K562 (cell line): ENCODE data around the gene ETS1.

Source experiments
- PTBP1 ChIP-seq: fragments of 200-400 bp; formaldehyde crosslinking; IDR thresholded peaks from 2 replicates; pipeline ENCODE4 v1.6.1; 2017; ENCODE audit warnings: low read depth, low read length
- ZBTB17 ChIP-seq: fragments of 450-650 bp; formaldehyde crosslinking; IDR thresholded peaks from 2 replicates; pipeline ENCODE4 v1.4.0; 2020; ENCODE audit warnings: mild to moderate bottlenecking
- ZFP91 ChIP-seq: sonication (generic); formaldehyde crosslinking; IDR thresholded peaks from 2 replicates; pipeline ENCODE4 v1.8.0; 2022; ENCODE audit warnings: mild to moderate bottlenecking, missing genetic modification reagents
- TF ChIP-seq, protein P1 (sequence below): sonication (generic); formaldehyde crosslinking; IDR thresholded peaks from 2 replicates; pipeline ENCODE4 v1.8.1; 2023; ENCODE audit warnings: mild to moderate bottlenecking, missing genetic modification reagents
- TF ChIP-seq, protein P2 (sequence below): sonication (generic); formaldehyde crosslinking; IDR thresholded peaks from 2 replicates; pipeline ENCODE4 v1.5.0; 2020; ENCODE audit warnings: missing genetic modification reagents

- no peak for TF ChIP-seq PTBP1
- no peak for TF ChIP-seq ZBTB17 (CRISPR knock-in tag)
- no peak for TF ChIP-seq ZFP91 (CRISPR knock-in tag)
- TF ChIP-seq, protein P1, sequence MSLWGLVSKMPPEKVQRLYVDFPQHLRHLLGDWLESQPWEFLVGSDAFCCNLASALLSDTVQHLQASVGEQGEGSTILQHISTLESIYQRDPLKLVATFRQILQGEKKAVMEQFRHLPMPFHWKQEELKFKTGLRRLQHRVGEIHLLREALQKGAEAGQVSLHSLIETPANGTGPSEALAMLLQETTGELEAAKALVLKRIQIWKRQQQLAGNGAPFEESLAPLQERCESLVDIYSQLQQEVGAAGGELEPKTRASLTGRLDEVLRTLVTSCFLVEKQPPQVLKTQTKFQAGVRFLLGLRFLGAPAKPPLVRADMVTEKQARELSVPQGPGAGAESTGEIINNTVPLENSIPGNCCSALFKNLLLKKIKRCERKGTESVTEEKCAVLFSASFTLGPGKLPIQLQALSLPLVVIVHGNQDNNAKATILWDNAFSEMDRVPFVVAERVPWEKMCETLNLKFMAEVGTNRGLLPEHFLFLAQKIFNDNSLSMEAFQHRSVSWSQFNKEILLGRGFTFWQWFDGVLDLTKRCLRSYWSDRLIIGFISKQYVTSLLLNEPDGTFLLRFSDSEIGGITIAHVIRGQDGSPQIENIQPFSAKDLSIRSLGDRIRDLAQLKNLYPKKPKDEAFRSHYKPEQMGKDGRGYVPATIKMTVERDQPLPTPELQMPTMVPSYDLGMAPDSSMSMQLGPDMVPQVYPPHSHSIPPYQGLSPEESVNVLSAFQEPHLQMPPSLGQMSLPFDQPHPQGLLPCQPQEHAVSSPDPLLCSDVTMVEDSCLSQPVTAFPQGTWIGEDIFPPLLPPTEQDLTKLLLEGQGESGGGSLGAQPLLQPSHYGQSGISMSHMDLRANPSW = no peak
- TF ChIP-seq, protein P2, sequence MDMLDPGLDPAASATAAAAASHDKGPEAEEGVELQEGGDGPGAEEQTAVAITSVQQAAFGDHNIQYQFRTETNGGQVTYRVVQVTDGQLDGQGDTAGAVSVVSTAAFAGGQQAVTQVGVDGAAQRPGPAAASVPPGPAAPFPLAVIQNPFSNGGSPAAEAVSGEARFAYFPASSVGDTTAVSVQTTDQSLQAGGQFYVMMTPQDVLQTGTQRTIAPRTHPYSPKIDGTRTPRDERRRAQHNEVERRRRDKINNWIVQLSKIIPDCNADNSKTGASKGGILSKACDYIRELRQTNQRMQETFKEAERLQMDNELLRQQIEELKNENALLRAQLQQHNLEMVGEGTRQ (CRISPR knock-in tag) = no peak
These were observed 121.2 kb downstream of the ETS1 start for GRCh38 chr11:128465946-128466705.
